Stimulated activated naive CD8-positive, alpha-beta T cell treated with anti-CD3 and anti-CD28 coated beads, Interleukin-15, amount 100 ng/mL, for 72 hours (primary cell): ENCODE measurements around the gene KIAA0232.

Experiments
- ATAC-seq: fragments of 150-1000 bp; cut with Tn5 transposase; 2 replicates; pipeline ENCODE4 v1.10.0; 2021; ENCODE audit warnings: mild to moderate bottlenecking, moderate library complexity
- DNase-seq, 2 donors: peaks; one replicate each; pipeline ENCODE4 v3.0.0; 2021 to 2022
- H3K27ac Mint-ChIP-seq, 2 donors: one replicate each; pipeline ENCODE4 v1.8.0; 2022; ENCODE audit warnings: mild to moderate bottlenecking in 2 of 2, mixed read lengths in 2 of 2, moderate library complexity in 2 of 2
- H3K27me3 Mint-ChIP-seq: one replicate; pipeline ENCODE4 v1.8.0; 2022; ENCODE audit warnings: mixed read lengths
- H3K4me1 Mint-ChIP-seq: one replicate; pipeline ENCODE4 v1.8.0; 2022; ENCODE audit warnings: mild to moderate bottlenecking, mixed read lengths
- H3K4me3 Mint-ChIP-seq, 2 donors: one replicate each; pipeline ENCODE4 v1.8.0; 2022; ENCODE audit warnings: mild to moderate bottlenecking in 2 of 2, mixed read lengths in 2 of 2, moderate library complexity in 1 of 2
- H3K9me3 Mint-ChIP-seq, 2 donors: one replicate each; pipeline ENCODE4 v1.8.0; 2022; ENCODE audit warnings: mixed read lengths in 2 of 2

Gene KIAA0232

GRCh38 chr4:6767748-6768538 lies 14.6 kb upstream of the KIAA0232 start:
- no peaks in the 10 kb centered on the region for H3K27me3 Mint-ChIP-seq
- DNase-seq (no peak), ATAC-seq (no peak)
- peaks cover 46% of the 10 kb centered on the region for H3K4me1 Mint-ChIP-seq
- H3K27ac Mint-ChIP-seq: peak overlapping the region; percentile 42 to 87
- no peaks in the 10 kb centered on the region for H3K9me3 Mint-ChIP-seq
- peak overlapping the region in 1 of 2 donors; percentile 27 for H3K4me3 Mint-ChIP-seq

- no peaks in the 10 kb centered on the region for H3K9me3 Mint-ChIP-seq
- peak overlapping the region; percentile 42 to 87 for H3K27ac Mint-ChIP-seq
- peak overlapping the region in 1 of 2 donors; percentile 27 for H3K4me3 Mint-ChIP-seq
- DNase-seq (no peak), ATAC-seq (no peak)
- peaks cover 46% of the 10 kb centered on the region for H3K4me1 Mint-ChIP-seq
- no peaks in the 10 kb centered on the region for H3K27me3 Mint-ChIP-seq
Observed at GRCh38 chr4:6768539-6768905, 14.0 kb upstream of the KIAA0232 start.

GRCh38 chr4:6769233-6769988 lies 13.1 kb upstream of the KIAA0232 start:
- H3K27ac Mint-ChIP-seq: peak overlapping the region in 1 of 2 donors; percentile 5
- peak; percentile 88 for ATAC-seq
- no peaks in the 10 kb centered on the region for H3K9me3 Mint-ChIP-seq
- peaks cover 47% of the 10 kb centered on the region for H3K4me1 Mint-ChIP-seq
- H3K27me3 Mint-ChIP-seq: no peaks in the 10 kb centered on the region
- peak overlapping the region in 1 of 2 donors; percentile 27 for H3K4me3 Mint-ChIP-seq
- peak in 1 of 2 donors; percentile 40 for DNase-seq

- H3K27me3 Mint-ChIP-seq: no peaks in the 10 kb centered on the region
- no peak overlapping the region for H3K4me3 Mint-ChIP-seq
- no peak overlapping the region for H3K27ac Mint-ChIP-seq
- no peak for DNase-seq
- peaks cover 53% of the 10 kb centered on the region for H3K4me1 Mint-ChIP-seq
- ATAC-seq: no peak
- no peaks in the 10 kb centered on the region for H3K9me3 Mint-ChIP-seq
Observed at GRCh38 chr4:6769989-6770420, 12.5 kb upstream of the KIAA0232 start.

- ATAC-seq (no peak), DNase-seq (no peak)
- Mint-ChIP-seq H3K4me1 (peaks cover 60% of the 10 kb centered on the region), H3K9me3 (no peaks in the 10 kb centered on the region), H3K27ac (peak overlapping the region in 1 of 2 donors; percentile 89), H3K4me3 (no peak overlapping the region), H3K27me3 (no peaks in the 10 kb centered on the region)
Observed at GRCh38 chr4:6770581-6771228, 11.8 kb upstream of the KIAA0232 start.

DNA sequence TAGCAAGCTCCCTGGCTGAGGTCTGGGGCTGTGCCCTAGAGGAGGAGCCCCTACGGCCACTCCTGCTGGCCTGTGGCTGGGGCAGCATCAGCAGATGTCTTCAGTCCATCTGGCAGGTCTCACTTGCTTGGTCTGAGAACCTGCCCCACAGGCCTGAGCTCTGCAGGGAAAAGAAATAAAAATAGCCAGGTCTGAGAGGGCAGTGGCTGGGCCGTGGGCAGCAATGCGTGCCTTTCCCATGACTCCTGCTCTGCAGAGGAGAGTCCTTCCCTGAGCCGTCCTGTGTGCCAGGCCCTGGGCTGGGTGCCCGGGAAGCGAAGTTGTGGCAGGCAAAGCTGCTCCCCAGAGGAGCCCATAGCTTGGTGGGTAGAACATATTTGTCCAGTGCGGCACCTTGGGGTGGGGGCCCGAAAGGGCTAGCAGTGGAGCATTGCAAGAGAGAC lies 11.3 kb upstream of the KIAA0232 start:
- H3K27ac Mint-ChIP-seq: no peak overlapping the region
- no peak for ATAC-seq
- H3K9me3 Mint-ChIP-seq: no peaks in the 10 kb centered on the region

GRCh38 chr4:6772223-6772928 lies 10.2 kb upstream of the KIAA0232 start:
- no peak for ATAC-seq
- no peak for DNase-seq

More for the DNA sequence above, 11.3 kb upstream of the KIAA0232 start:
- DNase-seq: no peak
- Mint-ChIP-seq H3K4me1 (peaks cover 58% of the 10 kb centered on the region), H3K27me3 (no peaks in the 10 kb centered on the region), H3K4me3 (no peak overlapping the region)

GRCh38 chr4:6773106-6773505 lies 9.4 kb upstream of the KIAA0232 start:
- DNase-seq (no peak), ATAC-seq (no peak)
- Mint-ChIP-seq H3K4me3 (no peak overlapping the region), H3K27me3 (no peaks in the 10 kb centered on the region), H3K9me3 (no peaks in the 10 kb centered on the region), H3K4me1 (peaks cover 60% of the 10 kb centered on the region), H3K27ac (no peak overlapping the region)

More at GRCh38 chr4:6772223-6772928, 10.2 kb upstream of the KIAA0232 start:
- H3K27me3 Mint-ChIP-seq: no peaks in the 10 kb centered on the region
- no peaks in the 10 kb centered on the region for H3K9me3 Mint-ChIP-seq
- H3K4me1 Mint-ChIP-seq: peaks cover 60% of the 10 kb centered on the region
- H3K27ac Mint-ChIP-seq: no peak overlapping the region
- H3K4me3 Mint-ChIP-seq: no peak overlapping the region

GRCh38 chr4:6773616-6774540 lies 8.6 kb upstream of the KIAA0232 start:
- no peaks in the 10 kb centered on the region for H3K9me3 Mint-ChIP-seq
- no peak overlapping the region for H3K27ac Mint-ChIP-seq
- H3K4me1 Mint-ChIP-seq: peaks cover 60% of the 10 kb centered on the region
- H3K4me3 Mint-ChIP-seq: no peak overlapping the region
- DNase-seq: no peak
- no peaks in the 10 kb centered on the region for H3K27me3 Mint-ChIP-seq
- no peak for ATAC-seq

DNA sequence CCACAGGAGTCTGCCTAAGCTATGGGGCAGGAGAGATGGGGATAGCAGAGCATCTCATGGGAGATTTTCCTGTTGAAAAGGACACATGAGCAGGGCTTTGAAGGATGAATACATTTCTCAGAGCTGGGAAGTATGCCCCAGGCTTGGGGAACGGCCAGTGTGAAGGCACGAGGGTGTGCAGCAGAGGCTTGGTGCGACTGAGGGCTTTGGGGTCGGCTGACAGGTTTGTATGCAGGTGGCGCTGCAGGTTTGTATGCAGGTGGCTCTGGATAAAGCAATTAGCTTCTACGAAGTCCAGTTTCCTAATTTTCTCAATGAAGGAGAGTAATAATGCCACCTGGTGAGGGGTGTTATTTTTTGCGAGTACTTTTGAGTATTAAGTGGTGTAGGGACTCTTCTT lies 6.8 kb upstream of the KIAA0232 start:
- ATAC-seq (no peak), DNase-seq (no peak)
- no peaks in the 10 kb centered on the region for H3K27me3 Mint-ChIP-seq
- H3K9me3 Mint-ChIP-seq: no peaks in the 10 kb centered on the region
- H3K4me3 Mint-ChIP-seq: no peak overlapping the region
- H3K4me1 Mint-ChIP-seq: peaks cover 61% of the 10 kb centered on the region
- H3K27ac Mint-ChIP-seq: peak overlapping the region; percentile 4 to 79

GRCh38 chr4:6776920-6777635 lies 5.4 kb upstream of the KIAA0232 start:
- H3K4me3 Mint-ChIP-seq: peak overlapping the region; percentile 75 to 80
- ATAC-seq (peak; percentile 27), DNase-seq (no peak)
- H3K27me3 Mint-ChIP-seq: no peaks in the 10 kb centered on the region
- H3K9me3 Mint-ChIP-seq: no peaks in the 10 kb centered on the region
- H3K4me1 Mint-ChIP-seq: peaks cover 73% of the 10 kb centered on the region
- H3K27ac Mint-ChIP-seq: peak overlapping the region; percentile 97 to 99

GRCh38 chr4:6777636-6778281 lies 4.8 kb upstream of the KIAA0232 start:
- ATAC-seq: peak; percentile 5
- H3K4me1 Mint-ChIP-seq: peaks cover 73% of the 10 kb centered on the region
- peak in 1 of 2 donors; percentile 37 for DNase-seq

GRCh38 chr4:6778435-6778834 lies 4.1 kb upstream of the KIAA0232 start:
- peak overlapping the region; percentile 75 to 80 for H3K4me3 Mint-ChIP-seq
- DNase-seq: no peak
- no peak for ATAC-seq
- H3K4me1 Mint-ChIP-seq: peaks cover 73% of the 10 kb centered on the region
- no peaks in the 10 kb centered on the region for H3K27me3 Mint-ChIP-seq
- H3K9me3 Mint-ChIP-seq: no peaks in the 10 kb centered on the region
- H3K27ac Mint-ChIP-seq: peak overlapping the region; percentile 97 to 99

More at GRCh38 chr4:6777636-6778281, 4.8 kb upstream of the KIAA0232 start:
- H3K27me3 Mint-ChIP-seq: no peaks in the 10 kb centered on the region
- no peaks in the 10 kb centered on the region for H3K9me3 Mint-ChIP-seq
- peak overlapping the region; percentile 75 to 80 for H3K4me3 Mint-ChIP-seq
- H3K27ac Mint-ChIP-seq: peak overlapping the region; percentile 97 to 99
